Muscle layer of duodenum (tissue), 2 donors: ENCODE results near the gene ELMO1.

Experiments used
- H3K27ac ChIP-seq: one replicate; pipeline ENCODE4 v1.7.0; 2013; ENCODE audit warnings: mild to moderate bottlenecking, low read length
- H3K27me3 ChIP-seq: one replicate; pipeline ENCODE4 v1.7.0; 2013; ENCODE audit warnings: low read depth, mild to moderate bottlenecking, control low read depth, low read length
- H3K36me3 ChIP-seq, 2 donors: one replicate each; pipeline ENCODE4 v1.7.0; 2013; ENCODE audit warnings: low read length in 2 of 2, control low read depth in 1 of 2, mild to moderate bottlenecking in 1 of 2; ENCODE audit not compliant: insufficient read depth in 2 of 2, control insufficient read depth in 1 of 2
- H3K4me1 ChIP-seq, 2 donors: one replicate each; pipeline ENCODE4 v1.7.0; 2013; ENCODE audit warnings: low read length in 2 of 2, mild to moderate bottlenecking in 2 of 2, control low read depth in 1 of 2, moderate library complexity in 1 of 2; ENCODE audit not compliant: insufficient read depth in 2 of 2, control insufficient read depth in 1 of 2
- H3K4me3 ChIP-seq, 2 donors: one replicate each; pipeline ENCODE4 v1.7.0; 2013; ENCODE audit warnings: low read length in 2 of 2, low read depth in 1 of 2, mild to moderate bottlenecking in 1 of 2
- H3K9me3 ChIP-seq, 2 donors: one replicate each; pipeline ENCODE4 v1.7.0; 2013; ENCODE audit warnings: low read length in 2 of 2, control low read depth in 1 of 2, mild to moderate bottlenecking in 1 of 2; ENCODE audit not compliant: control insufficient read depth in 1 of 2
- donor health status: healthy.

ELMO1 gene

GRCh38 chr7:37037286-37037685 lies 411.4 kb downstream of the ELMO1 start:
- Histone ChIP-seq H3K36me3 (no peaks in the 10 kb centered on the region), H3K27ac (no peak overlapping the region), H3K9me3 (peaks cover 2 to 10% of the 10 kb centered on the region in 2 donors), H3K27me3 (no peaks in the 10 kb centered on the region), H3K4me1 (no peaks in the 10 kb centered on the region), H3K4me3 (no peak overlapping the region)

GRCh38 chr7:37035631-37036030 lies 413.0 kb downstream of the ELMO1 start:
- Histone ChIP-seq H3K9me3 (peaks cover 2 to 10% of the 10 kb centered on the region in 2 donors), H3K4me1 (peaks cover 6 to 7% of the 10 kb centered on the region in 2 donors), H3K4me3 (no peak overlapping the region), H3K27ac (no peak overlapping the region), H3K36me3 (no peaks in the 10 kb centered on the region), H3K27me3 (no peaks in the 10 kb centered on the region)

DNA sequence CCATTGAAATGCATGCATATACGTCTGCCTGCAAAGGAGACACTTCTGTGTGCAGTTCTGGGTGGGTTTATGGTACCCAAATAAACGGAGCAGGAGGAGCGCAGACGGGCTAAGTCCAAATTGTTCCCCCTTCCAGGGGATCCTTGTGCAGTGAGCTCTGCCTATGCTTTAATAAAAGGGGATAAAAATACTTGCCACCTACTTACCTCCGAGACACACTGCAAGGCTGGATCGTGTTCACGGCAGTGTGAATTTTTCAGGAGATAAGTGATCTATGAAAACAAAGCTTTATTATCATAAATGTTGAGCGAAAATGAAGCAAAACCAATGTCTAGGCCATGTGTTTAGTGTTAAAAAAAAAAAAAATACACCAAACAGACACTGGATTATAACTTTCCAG lies 415.5 kb downstream of the ELMO1 start:
- Histone ChIP-seq H3K9me3 (peaks cover 0 to under 1% of the 10 kb centered on the region in 2 donors), H3K27ac (no peak overlapping the region), H3K4me1 (peaks cover 6 to 7% of the 10 kb centered on the region in 2 donors), H3K27me3 (no peaks in the 10 kb centered on the region), H3K36me3 (no peaks in the 10 kb centered on the region), H3K4me3 (no peak overlapping the region)

GRCh38 chr7:37032258-37032601 lies 416.4 kb downstream of the ELMO1 start:
- Histone ChIP-seq H3K27me3 (no peaks in the 10 kb centered on the region), H3K4me3 (no peak overlapping the region), H3K27ac (peak overlapping the region; percentile 54), H3K36me3 (no peaks in the 10 kb centered on the region), H3K9me3 (no peaks in the 10 kb centered on the region), H3K4me1 (peaks cover 6 to 7% of the 10 kb centered on the region in 2 donors)

- Histone ChIP-seq H3K27ac (peak overlapping the region; percentile 73), H3K27me3 (no peaks in the 10 kb centered on the region), H3K9me3 (no peaks in the 10 kb centered on the region), H3K4me1 (peaks cover 6 to 7% of the 10 kb centered on the region in 2 donors), H3K4me3 (no peak overlapping the region), H3K36me3 (no peaks in the 10 kb centered on the region)
Measured at GRCh38 chr7:37031571-37032257, 416.9 kb downstream of the ELMO1 start.

DNA sequence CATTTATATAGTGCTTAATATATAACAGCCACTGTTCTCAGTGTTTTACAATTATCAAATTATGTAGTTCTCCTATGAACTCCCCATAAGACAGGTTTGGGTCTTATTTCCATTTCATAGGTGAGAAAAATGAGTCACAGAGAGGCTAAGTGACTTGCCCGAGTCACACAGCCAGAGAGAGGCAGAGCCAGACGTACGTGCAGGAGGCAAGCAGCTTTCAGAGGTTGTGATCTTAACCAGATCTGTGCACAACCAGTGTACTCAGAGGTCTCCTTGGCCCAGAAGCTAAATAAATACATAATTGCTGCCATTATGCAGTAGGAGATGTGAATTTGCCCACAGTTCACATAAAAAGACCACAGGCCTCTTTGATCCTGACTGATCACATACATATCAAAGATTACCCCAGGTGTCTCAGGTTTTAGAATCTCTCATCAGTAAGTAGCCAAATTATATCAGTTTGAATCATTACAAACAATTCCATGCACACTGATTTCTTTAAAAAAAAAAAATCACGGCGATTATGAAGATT lies 419.7 kb downstream of the ELMO1 start:
- Histone ChIP-seq H3K4me1 (peaks cover 6 to 7% of the 10 kb centered on the region in 2 donors), H3K36me3 (no peaks in the 10 kb centered on the region), H3K4me3 (no peak overlapping the region), H3K27ac (no peak overlapping the region), H3K27me3 (no peaks in the 10 kb centered on the region), H3K9me3 (no peaks in the 10 kb centered on the region)

GRCh38 chr7:37027557-37028341 lies 420.9 kb downstream of the ELMO1 start:
- Histone ChIP-seq H3K9me3 (no peaks in the 10 kb centered on the region), H3K27ac (no peak overlapping the region), H3K4me3 (no peak overlapping the region)

GRCh38 chr7:37027104-37027503 lies 421.6 kb downstream of the ELMO1 start:
- H3K9me3 ChIP-seq = no peaks in the 10 kb centered on the region
- no peak overlapping the region for H3K27ac ChIP-seq
- H3K4me1 ChIP-seq = peaks cover 6 to 7% of the 10 kb centered on the region in 2 donors
- no peak overlapping the region for H3K4me3 ChIP-seq
- H3K27me3 ChIP-seq = no peaks in the 10 kb centered on the region
- no peaks in the 10 kb centered on the region for H3K36me3 ChIP-seq

More at GRCh38 chr7:37027557-37028341, 420.9 kb downstream of the ELMO1 start:
- H3K4me1 ChIP-seq = peaks cover 6 to 7% of the 10 kb centered on the region in 2 donors
- no peaks in the 10 kb centered on the region for H3K27me3 ChIP-seq
- no peaks in the 10 kb centered on the region for H3K36me3 ChIP-seq

DNA sequence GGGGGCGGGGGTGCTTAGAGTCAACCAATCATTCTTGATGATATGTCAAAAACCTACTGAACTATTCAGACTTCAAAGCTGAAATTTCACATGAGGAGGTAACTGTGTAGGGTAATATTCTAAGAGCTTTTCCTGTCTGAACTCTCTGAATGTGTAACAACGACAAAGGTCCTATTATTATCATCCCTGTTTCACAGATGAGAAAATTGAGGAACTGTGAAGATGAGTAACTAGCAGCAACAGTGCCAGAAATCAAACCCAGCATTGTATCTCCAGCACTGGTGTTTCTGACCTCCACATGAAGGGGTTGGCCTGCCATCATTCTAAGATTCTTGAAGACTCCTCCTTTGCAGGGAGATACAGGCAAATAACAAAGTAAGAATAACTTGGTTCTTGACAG lies 429.7 kb downstream of the ELMO1 start:
- Histone ChIP-seq H3K4me1 (no peaks in the 10 kb centered on the region), H3K27ac (no peak overlapping the region), H3K4me3 (no peak overlapping the region), H3K27me3 (no peaks in the 10 kb centered on the region), H3K9me3 (no peaks in the 10 kb centered on the region), H3K36me3 (no peaks in the 10 kb centered on the region)

DNA sequence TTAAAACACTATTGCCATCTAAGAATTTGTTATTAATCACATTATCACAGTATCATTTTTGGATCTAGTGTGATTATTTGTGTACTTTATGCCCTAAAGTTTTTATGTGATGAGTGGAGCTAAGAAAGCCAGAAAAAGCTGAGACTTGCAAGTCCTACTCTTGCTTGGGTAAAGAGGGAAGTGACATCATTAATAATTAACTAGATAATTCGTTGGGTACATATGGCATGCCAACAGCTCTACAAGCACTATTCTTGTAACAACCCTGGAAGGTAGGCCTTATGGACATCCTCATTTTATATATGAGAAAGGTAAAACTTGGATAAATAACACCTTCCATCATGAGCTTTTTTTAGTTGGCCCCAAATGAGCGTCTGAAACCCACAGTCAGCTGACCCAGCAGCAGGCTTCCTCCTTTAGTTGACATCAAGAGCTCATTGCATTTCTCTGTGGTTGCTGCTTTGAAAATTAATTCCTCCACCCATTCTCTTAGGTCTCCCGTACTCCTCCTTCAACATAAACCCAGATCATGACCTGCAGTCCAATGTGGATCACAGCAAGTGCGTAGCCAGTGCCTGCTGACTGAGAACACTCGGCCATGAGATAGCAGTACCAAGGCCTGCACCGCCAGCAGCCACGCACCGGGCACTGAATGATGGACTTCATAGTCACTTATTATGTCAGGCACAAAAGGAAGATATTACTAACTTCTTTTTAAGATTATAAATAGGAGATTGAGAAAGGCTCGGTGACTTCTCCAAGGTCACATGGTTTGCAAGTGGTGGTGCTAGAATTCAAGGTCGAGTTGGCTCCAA lies 432.4 kb downstream of the ELMO1 start:
- Histone ChIP-seq H3K4me1 (no peaks in the 10 kb centered on the region), H3K4me3 (no peak overlapping the region), H3K27me3 (no peaks in the 10 kb centered on the region), H3K36me3 (no peaks in the 10 kb centered on the region), H3K9me3 (no peaks in the 10 kb centered on the region), H3K27ac (no peak overlapping the region)
